ENCODE results near the gene ERVK3-1. TPM values are rescaled to one million over a fixed set of nuclear protein-coding genes. Genes with fewer than 3 reads are reported as not detected.

Gene ERVK3-1
- total RNA-seq, 2 experiments from 2014 or later = 57.0 to 59.5 TPM

GRCh38 chr19:58351990-58352755, 47.0 kb downstream of the ERVK3-1 start:
- Mint-ChIP-seq H3K27me3 (peaks cover 2% of the 10 kb centered on the region), H3K4me1 (peaks cover 40% of the 10 kb centered on the region), H3K4me3 (no peak overlapping the region), H3K27ac (no peak overlapping the region), H3K36me3 (ENCODE audit: low read depth) (peaks cover 23% of the 10 kb centered on the region), H3K9me3 (no peaks in the 10 kb centered on the region)
- CTCF ChIA-PET = interaction anchor here (0.6 to 0.7 kb wide), 2 partner anchors 222 to 901 kb away, joined by 4 to 6 read pairs; no protein-coding TSS in a partner anchor
- DNase-seq = no peak
- POLR2A ChIA-PET = no interaction called here

GRCh38 chr19:58352760-58353671, 47.8 kb downstream of the ERVK3-1 start, which contains the start of gene A1BG:
A1BG (minus strand) TSS chr19:58353492; CDS start chr19:58353437, 55 bp downstream.
- ChIA-PET POLR2A (no interaction called here), CTCF (no interaction called here)
- Mint-ChIP-seq H3K27ac (no peak within 1 kb of the TSS), H3K4me3 (no peak within 1 kb of the TSS), H3K36me3 (ENCODE audit: low read depth) (peaks cover 24% of the 10 kb centered on the region), H3K27me3 (no peaks in the 10 kb centered on the region), H3K4me1 (peaks cover 38% of the 10 kb centered on the region), H3K9me3 (no peaks in the 10 kb centered on the region)
- DNase-seq = no peak

DNA sequence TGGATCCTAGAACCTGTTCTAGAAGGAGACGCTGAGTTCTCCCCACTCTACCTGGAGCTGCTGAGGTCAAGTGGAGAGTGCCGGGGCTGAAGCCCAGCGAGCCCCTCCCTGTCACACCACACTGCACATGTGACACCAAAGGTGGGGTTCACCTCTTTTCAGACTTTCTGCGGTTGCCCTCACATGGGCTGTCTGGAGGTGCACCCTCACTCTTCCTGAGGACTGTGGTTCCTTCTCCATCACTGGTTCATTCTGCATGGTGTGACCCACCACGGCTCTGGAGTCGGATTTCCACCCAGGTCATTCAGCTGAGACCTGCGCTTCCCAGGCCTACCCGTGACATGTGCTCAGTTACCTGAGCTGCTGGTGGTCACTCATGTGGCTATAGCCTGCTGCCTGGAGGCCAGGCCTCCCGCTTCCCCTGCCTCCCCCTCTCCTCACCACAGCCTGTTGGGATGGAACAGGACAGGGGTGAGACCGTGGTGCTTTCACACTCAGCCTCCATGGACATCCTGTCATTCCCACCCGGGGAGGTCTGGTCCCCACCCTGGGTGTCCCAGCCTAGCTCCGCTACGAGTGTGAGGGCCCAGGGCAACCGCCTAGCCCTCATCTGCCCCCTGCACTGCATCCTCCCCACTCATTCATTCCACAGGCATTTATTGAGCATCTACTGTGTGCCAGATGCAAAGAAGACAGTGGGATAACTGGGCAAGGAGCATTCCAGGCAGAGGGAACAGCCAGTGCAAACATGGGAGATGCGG, 48.7 kb downstream of the ERVK3-1 start:
- DNase-seq = no peak
- Mint-ChIP-seq H3K27me3 (no peaks in the 10 kb centered on the region), H3K4me3 (no peak overlapping the region), H3K36me3 (ENCODE audit: low read depth) (peaks cover 23% of the 10 kb centered on the region), H3K27ac (no peak overlapping the region), H3K9me3 (no peaks in the 10 kb centered on the region), H3K4me1 (peaks cover 31% of the 10 kb centered on the region)
- POLR2A ChIA-PET = no interaction called here
- CTCF ChIA-PET = no interaction called here

DNA sequence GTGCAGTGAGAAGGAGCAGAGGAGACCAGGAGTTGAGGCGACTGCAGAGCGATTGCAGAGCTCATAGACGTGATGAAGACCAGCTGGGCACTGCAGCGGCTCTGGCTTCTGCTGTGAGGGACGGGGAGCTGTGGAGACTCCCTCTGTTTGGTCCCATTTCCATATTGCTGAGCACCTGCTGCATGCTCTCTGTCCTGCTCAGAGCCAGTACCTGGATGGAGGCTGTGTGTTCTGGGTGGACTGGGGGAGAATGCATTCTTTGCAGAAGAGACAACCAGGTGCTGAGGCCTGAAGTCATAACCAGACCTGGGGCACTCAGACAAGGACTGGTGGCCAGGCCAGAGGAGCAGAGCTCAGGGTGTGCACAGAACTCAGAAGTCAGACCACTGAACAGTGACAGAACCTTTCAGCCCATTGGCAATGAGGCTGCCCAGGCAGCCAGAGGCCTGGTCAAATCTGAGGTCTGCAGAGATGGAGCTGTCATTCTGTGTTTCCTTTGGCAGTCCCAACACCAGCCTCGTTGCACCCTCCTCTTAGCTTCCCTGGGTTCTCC, 49.4 kb downstream of the ERVK3-1 start:
- Mint-ChIP-seq H3K36me3 (ENCODE audit: low read depth) (peaks cover 21% of the 10 kb centered on the region), H3K4me3 (no peak overlapping the region), H3K4me1 (peaks cover 26% of the 10 kb centered on the region), H3K27ac (no peak overlapping the region), H3K27me3 (no peaks in the 10 kb centered on the region), H3K9me3 (no peaks in the 10 kb centered on the region)
- DNase-seq = no peak
- ChIA-PET POLR2A (no interaction called here), CTCF (interaction anchor here (1.1 kb wide), 1 partner anchor 19 kb away, joined by 3 read pairs; no protein-coding TSS in a partner anchor)

- no peaks in the 10 kb centered on the region for H3K9me3 Mint-ChIP-seq
- H3K27ac Mint-ChIP-seq = peak overlapping the region; percentile 41
- peaks cover 18% of the 10 kb centered on the region for H3K36me3 Mint-ChIP-seq (ENCODE audit: low read depth)
- DNase-seq = no peak
- no peaks in the 10 kb centered on the region for H3K27me3 Mint-ChIP-seq
- no peak overlapping the region for H3K4me3 Mint-ChIP-seq
- ChIA-PET POLR2A (interaction anchor here (0.7 kb wide), 1 partner anchor 58 kb away, joined by 3 read pairs; no protein-coding TSS in a partner anchor), CTCF (interaction anchor here (1.1 kb wide), 1 partner anchor 18 kb away, joined by 3 read pairs; no protein-coding TSS in a partner anchor)
- H3K4me1 Mint-ChIP-seq = peaks cover 24% of the 10 kb centered on the region
Observed at GRCh38 chr19:58355215-58355796, 50.1 kb downstream of the ERVK3-1 start.

GRCh38 chr19:58355908-58356765, 51.0 kb downstream of the ERVK3-1 start:
- Mint-ChIP-seq H3K36me3 (ENCODE audit: low read depth) (peaks cover 13% of the 10 kb centered on the region), H3K4me1 (peaks cover 22% of the 10 kb centered on the region), H3K9me3 (no peaks in the 10 kb centered on the region), H3K4me3 (peak overlapping the region; percentile 32), H3K27me3 (no peaks in the 10 kb centered on the region), H3K27ac (peak overlapping the region; percentile 25)
- CTCF ChIA-PET = interaction anchor here (1.1 to 1.2 kb wide), 2 partner anchors 17 to 164 kb away, joined by 3 read pairs; partner anchors contain the start of gene ZBTB45
- peak; percentile 41 for DNase-seq
- POLR2A ChIA-PET = interaction anchor here (0.5 to 0.7 kb wide), 2 partner anchors 8 to 58 kb away, joined by 3 read pairs; no protein-coding TSS in a partner anchor

- H3K27ac Mint-ChIP-seq = peak overlapping the region; percentile 25
- CTCF ChIA-PET = interaction anchor here (1.2 kb wide), 1 partner anchor 163 kb away, joined by 3 read pairs; the partner anchor contains the start of gene ZBTB45
- POLR2A ChIA-PET = interaction anchor here (0.6 kb wide), 1 partner anchor 126 kb away, joined by 3 read pairs; no protein-coding TSS in a partner anchor
- H3K27me3 Mint-ChIP-seq = no peaks in the 10 kb centered on the region
- no peaks in the 10 kb centered on the region for H3K9me3 Mint-ChIP-seq
- H3K36me3 Mint-ChIP-seq (ENCODE audit: low read depth) = peaks cover 14% of the 10 kb centered on the region
- DNase-seq = no peak
- peaks cover 25% of the 10 kb centered on the region for H3K4me1 Mint-ChIP-seq
- H3K4me3 Mint-ChIP-seq = no peak overlapping the region
Observed at GRCh38 chr19:58356766-58357480, 51.7 kb downstream of the ERVK3-1 start.

DNA sequence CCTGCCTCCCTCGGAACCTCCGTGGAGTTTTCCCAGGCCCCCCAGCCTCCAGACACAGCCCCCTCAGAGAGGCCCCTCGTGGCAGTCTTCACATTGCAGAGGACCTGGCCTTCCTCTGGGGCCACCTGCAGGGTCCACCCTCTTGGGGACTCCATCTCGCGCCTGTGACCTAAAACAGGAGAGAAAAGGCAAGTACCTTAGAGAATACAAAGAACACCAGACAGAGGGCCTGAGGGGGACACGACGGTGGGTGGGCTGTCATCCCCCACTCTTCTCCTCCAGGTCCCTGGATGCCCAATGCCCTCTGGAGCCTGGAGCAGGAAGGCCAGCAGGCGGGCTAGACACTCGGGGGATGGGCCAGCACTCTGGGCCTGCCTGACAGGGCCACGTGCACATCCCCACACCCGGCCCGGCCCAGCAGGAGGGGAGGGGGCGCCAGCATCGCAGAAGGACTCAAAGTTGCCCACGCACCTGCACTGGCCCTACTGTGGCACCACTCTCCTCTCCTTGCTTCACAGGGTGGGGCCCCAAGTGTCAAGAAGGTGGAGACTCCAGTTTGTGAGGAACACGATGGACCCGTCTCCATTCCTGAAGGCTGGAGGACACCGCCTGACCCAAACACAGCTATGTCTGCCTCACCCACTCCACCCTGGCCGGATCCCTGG, 52.4 kb downstream of the ERVK3-1 start:
- H3K9me3 Mint-ChIP-seq = no peaks in the 10 kb centered on the region
- H3K27me3 Mint-ChIP-seq = no peaks in the 10 kb centered on the region

DNA sequence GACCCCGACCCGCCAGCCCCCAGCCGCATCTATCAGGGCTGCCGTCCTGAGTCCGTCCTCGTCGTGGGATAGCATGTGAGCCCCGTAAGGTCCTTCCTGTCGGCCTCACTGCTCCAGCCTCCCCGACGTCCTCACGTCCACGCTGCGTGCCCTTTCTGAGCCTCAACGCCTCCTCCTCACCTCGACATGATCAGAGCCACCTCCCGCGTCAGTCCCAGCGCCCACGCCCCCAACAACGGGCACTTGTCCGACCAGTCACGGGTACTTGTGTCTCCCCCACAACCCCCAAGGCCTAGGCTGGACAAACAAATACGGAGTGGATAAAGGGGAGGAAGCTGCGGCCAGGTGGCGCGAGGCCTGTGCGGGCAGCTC, 56.7 kb downstream of the ERVK3-1 start:
- no peaks in the 10 kb centered on the region for H3K9me3 Mint-ChIP-seq
- H3K36me3 Mint-ChIP-seq (ENCODE audit: low read depth) = peaks cover 4% of the 10 kb centered on the region
- peaks cover 16% of the 10 kb centered on the region for H3K4me1 Mint-ChIP-seq
- peak; percentile 33 for DNase-seq
- H3K27me3 Mint-ChIP-seq = no peaks in the 10 kb centered on the region
- CTCF ChIA-PET = interaction anchor here (1.0 to 1.6 kb wide), 3 partner anchors 15 to 152 kb away, joined by 3 to 5 read pairs (median 3); no protein-coding TSS in a partner anchor
- POLR2A ChIA-PET = no interaction called here
- H3K27ac Mint-ChIP-seq = peak overlapping the region; percentile 87
- peak overlapping the region; percentile 87 for H3K4me3 Mint-ChIP-seq

More for the DNA sequence above, 52.4 kb downstream of the ERVK3-1 start:
- Mint-ChIP-seq H3K27ac (no peak overlapping the region), H3K4me1 (peaks cover 28% of the 10 kb centered on the region), H3K4me3 (no peak overlapping the region), H3K36me3 (ENCODE audit: low read depth) (peaks cover 11% of the 10 kb centered on the region)
- CTCF ChIA-PET = no interaction called here
- POLR2A ChIA-PET = interaction anchor here (0.6 kb wide), 1 partner anchor 126 kb away, joined by 3 read pairs; no protein-coding TSS in a partner anchor
- DNase-seq = no peak

DNA sequence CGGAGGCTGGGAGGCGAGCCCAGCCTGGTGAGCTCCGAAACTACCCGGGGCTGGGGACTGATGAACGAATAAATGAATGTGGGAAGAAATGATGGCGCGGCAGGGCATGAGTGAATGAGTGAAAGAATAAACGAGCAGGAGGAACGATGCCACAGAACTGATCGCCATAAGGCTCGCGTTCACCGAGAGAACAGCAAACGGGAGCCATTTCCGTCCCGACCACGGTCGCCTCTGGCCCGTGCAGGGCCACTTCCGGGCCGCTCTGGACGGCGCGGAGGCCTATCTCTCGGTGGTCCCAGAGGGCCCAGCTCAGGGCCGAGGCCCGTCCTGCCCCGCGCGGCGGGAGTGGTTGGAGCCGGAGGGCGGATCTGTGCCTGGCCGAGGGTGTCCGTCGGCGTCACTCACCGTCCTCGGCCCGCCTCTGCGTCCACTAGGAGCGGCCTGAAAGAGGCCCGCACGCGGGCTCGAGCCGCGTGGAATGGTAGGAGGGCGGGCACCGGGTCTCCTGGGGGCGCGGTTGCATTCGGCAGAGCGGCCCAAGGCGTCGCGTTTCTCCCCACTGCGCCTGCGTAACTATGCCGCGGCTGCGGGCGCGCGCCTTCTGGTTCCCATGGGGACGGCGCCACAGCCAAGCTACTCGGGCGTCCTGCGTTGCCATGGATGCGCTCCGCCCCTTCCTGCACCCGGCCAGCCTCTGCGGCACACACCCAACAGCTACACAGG, 57.3 kb downstream of the ERVK3-1 start, which contains the start of gene ZNF497:
TSS of gene ZNF497 (minus strand) at position 480 of the 723 bp plus-strand sequence. CDS start 5,116 bp downstream, outside the sequence.
- H3K27ac Mint-ChIP-seq = peak within 1 kb of the TSS; percentile 87
- H3K36me3 Mint-ChIP-seq (ENCODE audit: low read depth) = peaks cover 4% of the 10 kb centered on the region
- no peaks in the 10 kb centered on the region for H3K9me3 Mint-ChIP-seq
- no peaks in the 10 kb centered on the region for H3K27me3 Mint-ChIP-seq
- H3K4me1 Mint-ChIP-seq = peaks cover 16% of the 10 kb centered on the region
- ChIA-PET CTCF (interaction anchor here (1.0 to 2.1 kb wide), 8 partner anchors 11 to 219 kb away, joined by 3 to 7 read pairs (median 4); no protein-coding TSS in a partner anchor), POLR2A (no interaction called here)
- H3K4me3 Mint-ChIP-seq = peak within 1 kb of the TSS; percentile 87
- DNase-seq = peak; percentile 97
